ENCODE results near the gene MPRIP. TPM values are rescaled to one million over a fixed set of nuclear protein-coding genes. Genes with fewer than 3 reads are reported as not detected.
A peak's percentile ranks its signal among the peaks of the same experiment; 100 is the strongest.

The MPRIP gene
- total and polyA plus RNA-seq, 2 of the 13 experiments (the other 11 are each of a cell fraction or from before 2014, with no cell fraction given), result 50.2 to 52.4 TPM

- TF ChIP-seq ARID4A (CRISPR knock-in tag; IDR thresholded peaks at IDR 0.05; ENCODE audit: borderline replicate concordance) (peak; percentile 90), SALL2 (CRISPR knock-in tag; IDR thresholded peaks at IDR 0.05) (0 out of 2 replicates have a peak, but pooled peaks have one; percentile 41), SP4 (CRISPR knock-in tag; IDR thresholded peaks at IDR 0.05) (0 out of 2 replicates have a peak, but pooled peaks have one; percentile 18), ZNF180 (CRISPR knock-in tag; IDR thresholded peaks at IDR 0.05; ENCODE audit: borderline replicate concordance, low read depth) (peak; percentile 75; the same call in 1 of the 2 replicates), TBX3 (IDR thresholded peaks at IDR 0.05; ENCODE audit: borderline replicate concordance) (peak; percentile 75), IRF9 (CRISPR knock-in tag; IDR thresholded peaks at IDR 0.05; ENCODE audit: borderline replicate concordance) (peak; percentile 52; the same call in 1 of the 2 replicates), GTF3A (CRISPR knock-in tag; conservative IDR thresholded peaks at IDR 0.05) (no peak), ZNF777 (CRISPR knock-in tag; IDR thresholded peaks at IDR 0.05) (0 out of 2 replicates have a peak, but pooled peaks have one; percentile 50), ZNF143 (CRISPR knock-in tag; IDR thresholded peaks at IDR 0.05) (peak; percentile 26; the same call in 1 of the 2 replicates), LBX2 (CRISPR knock-in tag; IDR thresholded peaks at IDR 0.05; ENCODE audit: borderline replicate concordance) (peak; percentile 31; the same call in 1 of the 2 replicates), ARID5B (CRISPR knock-in tag; IDR thresholded peaks at IDR 0.05) (peak; percentile 29), MTERF4 (CRISPR knock-in tag; IDR thresholded peaks at IDR 0.05) (peak; percentile 27; the same call in 1 of the 2 replicates), SPEN (CRISPR knock-in tag; IDR thresholded peaks at IDR 0.05; ENCODE audit: low read depth) (0 out of 2 replicates have a peak, but pooled peaks have one; percentile 54), DNMT3B (CRISPR knock-in tag; conservative IDR thresholded peaks at IDR 0.05) (peak; percentile 15; the same call in 1 of the 2 replicates), CBX1 (IDR thresholded peaks at IDR 0.05; ENCODE audit: low read depth) (peak; percentile 47), ZNF468 (CRISPR knock-in tag; IDR thresholded peaks at IDR 0.05) (no peak), ARHGAP35 (CRISPR knock-in tag; IDR thresholded peaks at IDR 0.05; ENCODE audit: borderline replicate concordance) (0 out of 2 replicates have a peak, but pooled peaks have one; percentile 79)
Observed at GRCh38 chr17:17237026-17237799, 195.0 kb downstream of the MPRIP start, which contains the start of gene FLCN (continued).
